GOT3 (cell line): ENCODE data around the gene ARHGAP18.
"Not testable (repeated sequence)": the region's sequence is repeated elsewhere in the genome, so short reads cannot be mapped to it uniquely, and the experiment has no call there.

Source experiments
- DNase-seq: peaks from one replicate; lab custom pipeline; 2025; ENCODE audit warnings: mixed read lengths; lab: John Stamatoyannopoulos, UW

ARHGAP18 gene

GRCh38 chr6:129578315-129578714, 131.7 kb downstream of the ARHGAP18 start:
- no peak for DNase-seq

- no peak for DNase-seq
Observed at GRCh38 chr6:129577691-129578090, 132.3 kb downstream of the ARHGAP18 start.

- no peak for DNase-seq
Observed at GRCh38 chr6:129576456-129576855, 133.5 kb downstream of the ARHGAP18 start.

GRCh38 chr6:129575378-129576118, 134.4 kb downstream of the ARHGAP18 start:
- no peak for DNase-seq

GRCh38 chr6:129574605-129575004, 135.4 kb downstream of the ARHGAP18 start:
- DNase-seq = not testable (repeated sequence)

GRCh38 chr6:129570929-129571328, 139.0 kb downstream of the ARHGAP18 start:
- not testable (repeated sequence) for DNase-seq

GRCh38 chr6:129568015-129568414, 142.0 kb downstream of the ARHGAP18 start:
- no peak for DNase-seq

- no peak for DNase-seq
Observed at GRCh38 chr6:129567374-129567773, 142.6 kb downstream of the ARHGAP18 start.

- no peak for DNase-seq
Observed at GRCh38 chr6:129565811-129566210, 144.2 kb downstream of the ARHGAP18 start.

GRCh38 chr6:129565366-129565765, 144.6 kb downstream of the ARHGAP18 start:
- no peak for DNase-seq

GRCh38 chr6:129558248-129558647, 151.7 kb downstream of the ARHGAP18 start:
- DNase-seq = no peak

- no peak for DNase-seq
Observed at GRCh38 chr6:129555206-129555832, 154.7 kb downstream of the ARHGAP18 start.

GRCh38 chr6:129552413-129552812, 157.6 kb downstream of the ARHGAP18 start:
- DNase-seq = no peak

- no peak for DNase-seq
Observed at GRCh38 chr6:129551486-129551885, 158.5 kb downstream of the ARHGAP18 start.

GRCh38 chr6:129546702-129547101, 163.3 kb downstream of the ARHGAP18 start:
- DNase-seq = no peak

GRCh38 chr6:129544892-129545612, 164.9 kb downstream of the ARHGAP18 start:
- no peak for DNase-seq

- DNase-seq = no peak
Observed at GRCh38 chr6:129543981-129544380, 166.0 kb downstream of the ARHGAP18 start.

GRCh38 chr6:129542705-129543104, 167.3 kb downstream of the ARHGAP18 start:
- no peak for DNase-seq

- no peak for DNase-seq
Observed at GRCh38 chr6:129539032-129539431, 170.9 kb downstream of the ARHGAP18 start.

GRCh38 chr6:129536271-129536670, 173.7 kb downstream of the ARHGAP18 start:
- DNase-seq = no peak

GRCh38 chr6:129534926-129535325, 175.1 kb downstream of the ARHGAP18 start:
- no peak for DNase-seq
